GM21515 (cell line): ENCODE results near the gene SYNE1.
A peak's percentile ranks its signal among the peaks of the same experiment; 100 is the strongest.
"Not testable (repeated sequence)": the region's sequence is repeated elsewhere in the genome, so short reads cannot be mapped to it uniquely, and the experiment has no call there.

Experiments
- ATAC-seq: cut with Tn5 transposase; IDR thresholded peaks from one replicate; pipeline ENCODE4 v1.9.1; 2021; ENCODE audit not compliant: unreplicated experiment

The SYNE1 gene

DNA sequence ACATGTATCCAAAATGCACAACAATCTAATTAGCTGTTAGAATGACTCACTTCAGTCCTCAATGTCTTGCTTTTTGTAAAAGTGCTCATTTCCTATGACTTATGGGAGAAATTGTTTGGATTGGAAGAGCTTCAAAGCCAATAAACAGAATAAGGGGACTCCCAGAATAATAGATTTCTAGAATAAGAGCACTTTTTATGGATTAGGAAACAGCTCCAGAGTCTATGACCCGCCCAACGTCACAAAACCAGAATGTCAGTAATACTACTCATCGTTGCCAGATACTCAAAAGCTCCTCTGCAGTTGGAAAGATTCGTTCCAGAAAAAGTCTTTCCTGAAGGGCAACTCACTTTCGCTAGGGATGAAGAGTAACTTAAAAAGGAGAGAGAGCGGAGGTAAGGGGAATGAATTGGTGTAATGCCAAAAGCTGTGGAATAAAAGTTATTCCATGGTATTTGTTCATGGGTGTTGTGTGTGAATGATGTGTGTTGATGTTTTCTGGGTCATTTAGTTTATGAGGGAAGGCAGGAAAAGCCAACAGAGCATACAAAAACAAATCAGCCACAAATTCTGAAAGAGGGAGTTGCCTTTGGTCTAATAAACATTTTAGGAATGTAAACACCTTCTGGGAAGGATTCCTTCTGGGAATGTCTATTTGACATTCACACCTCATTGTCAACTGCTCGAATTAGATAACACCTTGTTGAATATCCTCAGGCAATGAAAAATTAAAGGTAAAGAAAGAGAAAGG is 64.6 kb downstream of the SYNE1 start:
- ATAC-seq = no peak

- ATAC-seq = no peak
These were observed 65.2 kb downstream of the SYNE1 start for GRCh38 chr6:152571943-152572337.

GRCh38 chr6:152571089-152571488 is 66.1 kb downstream of the SYNE1 start:
- ATAC-seq = no peak

DNA sequence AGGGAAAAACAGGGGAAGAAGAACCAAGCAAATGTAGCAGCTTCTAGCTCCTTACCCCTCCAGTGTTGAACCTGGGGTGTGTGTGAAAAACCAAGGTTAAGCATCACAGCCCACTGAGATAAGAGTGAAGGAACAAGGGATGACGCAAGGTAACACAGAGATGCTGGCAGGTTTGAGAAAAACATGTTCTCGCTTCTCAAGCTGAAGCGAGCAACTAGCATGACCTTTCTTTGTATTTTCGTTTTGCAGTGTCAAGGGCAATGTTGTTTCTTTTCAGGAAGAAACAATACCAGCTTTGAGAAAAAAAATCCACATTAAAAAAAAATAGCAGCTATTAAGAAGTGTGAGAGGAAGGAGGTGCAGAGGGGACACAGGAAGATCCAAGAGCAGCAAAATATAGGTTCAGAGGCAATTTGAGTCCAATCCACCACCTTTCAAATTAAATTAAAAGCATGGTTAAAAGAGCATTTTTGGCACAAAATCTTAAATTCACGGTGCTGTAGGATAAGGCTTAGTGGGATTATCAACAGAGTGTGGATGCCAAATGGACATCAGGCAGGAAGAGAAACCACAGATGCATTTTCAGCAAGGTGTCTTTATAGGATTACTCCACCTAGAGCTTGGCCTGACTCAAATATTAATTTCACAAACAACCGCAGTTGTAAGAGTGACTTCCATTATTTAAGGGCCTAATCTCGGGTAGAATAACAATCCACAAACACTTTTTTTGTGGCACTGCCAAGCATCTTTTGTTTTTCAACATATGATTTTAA is 70.9 kb downstream of the SYNE1 start:
- no peak for ATAC-seq

DNA sequence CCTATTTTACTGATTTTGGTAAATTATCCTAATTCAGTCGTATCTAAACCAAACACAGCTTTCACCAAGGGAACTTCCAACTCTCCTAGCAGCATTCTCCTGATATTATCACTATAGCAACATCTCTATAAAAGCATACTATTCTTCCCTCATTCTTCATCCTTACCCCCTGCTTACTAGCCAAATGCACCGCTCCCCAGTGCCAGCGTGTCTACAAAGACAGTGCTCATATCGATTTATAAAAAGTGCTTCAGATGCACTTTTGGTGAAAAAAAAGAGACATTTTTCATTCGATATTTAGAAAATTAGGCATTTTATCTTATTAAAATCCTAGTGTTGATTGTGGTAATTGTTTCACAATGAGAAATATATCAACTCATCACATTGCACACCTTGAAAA is 74.0 kb downstream of the SYNE1 start:
- ATAC-seq = no peak

- not testable (repeated sequence) for ATAC-seq
These were observed 78.4 kb downstream of the SYNE1 start for GRCh38 chr6:152558798-152559197.

GRCh38 chr6:152557502-152557901 is 79.7 kb downstream of the SYNE1 start:
- no peak for ATAC-seq

- ATAC-seq = no peak
These were observed 82.3 kb downstream of the SYNE1 start for GRCh38 chr6:152554851-152555250.

DNA sequence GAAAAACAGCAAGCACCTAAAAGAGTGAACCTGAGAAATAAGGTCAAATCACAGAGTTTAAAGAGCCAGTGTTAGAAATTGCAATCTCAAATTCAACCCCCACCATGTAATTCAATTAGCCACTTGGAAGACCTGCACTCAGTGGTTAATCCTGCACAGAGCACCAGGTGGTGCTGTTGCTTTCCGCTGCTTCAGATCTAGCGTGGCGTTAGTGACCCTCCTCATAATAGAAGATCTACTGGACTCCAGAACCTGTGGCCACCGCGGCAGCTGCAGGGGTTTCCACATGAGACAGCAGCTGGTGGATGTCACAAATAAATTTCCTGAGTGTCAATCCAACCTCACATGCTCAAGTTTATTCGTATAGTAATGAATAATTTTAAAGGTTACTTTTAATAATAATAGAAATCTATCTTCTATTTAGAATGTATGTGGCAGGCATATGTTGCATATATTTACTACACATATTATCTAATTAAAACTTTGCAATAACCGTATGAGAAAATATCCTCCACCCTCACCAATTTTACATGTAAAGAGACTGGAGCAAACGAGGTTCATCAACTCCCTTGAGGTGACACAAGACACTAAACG is 84.4 kb downstream of the SYNE1 start:
- ATAC-seq = peak; percentile 97

DNA sequence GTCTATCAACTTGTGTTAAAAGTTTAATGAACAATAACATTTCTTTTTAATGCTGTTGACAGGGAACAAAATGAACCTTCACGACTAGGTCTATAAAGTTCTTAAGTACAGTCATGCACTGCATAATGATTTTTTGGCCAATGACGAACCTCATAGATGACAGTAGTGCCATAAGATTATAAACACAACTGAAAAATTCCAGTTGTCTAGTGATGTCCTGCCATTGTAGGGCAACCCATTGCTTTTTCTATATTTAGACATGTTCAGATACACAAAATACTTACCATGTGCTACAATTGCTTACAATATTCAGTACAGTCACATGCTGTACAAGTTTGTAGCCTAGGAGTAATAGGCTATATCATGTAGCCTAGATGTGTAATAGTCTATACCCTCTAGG is 93.6 kb downstream of the SYNE1 start:
- no peak for ATAC-seq

DNA sequence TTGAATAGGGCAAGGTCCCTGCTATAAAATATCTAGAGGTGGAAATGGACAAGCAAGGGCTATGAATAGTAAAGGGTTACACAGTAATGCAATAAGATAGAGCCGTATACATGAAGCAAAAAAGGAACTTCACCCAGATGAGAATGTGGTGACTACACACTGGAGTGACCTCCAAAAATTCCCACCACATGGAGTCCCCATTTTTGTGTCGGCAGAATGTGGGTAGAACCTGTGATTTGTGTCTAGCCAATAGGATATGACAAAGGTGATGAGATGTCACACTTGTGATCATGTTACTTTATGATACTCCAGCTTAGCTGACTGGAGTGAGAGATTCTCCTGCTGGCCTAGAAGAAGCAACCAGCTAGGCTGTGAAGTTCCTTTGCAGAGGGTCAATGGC is 96.8 kb downstream of the SYNE1 start:
- ATAC-seq = no peak

DNA sequence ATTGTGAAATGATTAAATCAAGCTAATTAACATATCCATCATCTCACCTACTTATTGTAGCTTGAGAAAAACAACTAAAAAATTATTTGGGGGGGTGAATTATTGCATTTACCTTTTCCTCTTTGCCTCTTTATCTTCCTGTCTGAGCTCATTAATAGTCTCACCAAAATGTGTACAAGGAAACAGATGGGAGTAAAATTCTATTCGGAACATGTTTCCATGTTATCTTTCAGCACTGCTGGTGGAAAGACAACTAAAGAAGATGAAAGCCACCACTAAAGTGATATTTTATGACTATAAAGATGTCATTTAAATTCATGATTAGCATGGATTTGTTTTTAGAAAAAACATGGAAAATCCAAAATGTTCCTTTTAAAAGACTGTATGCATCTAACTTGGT is 102.6 kb downstream of the SYNE1 start:
- ATAC-seq = no peak

DNA sequence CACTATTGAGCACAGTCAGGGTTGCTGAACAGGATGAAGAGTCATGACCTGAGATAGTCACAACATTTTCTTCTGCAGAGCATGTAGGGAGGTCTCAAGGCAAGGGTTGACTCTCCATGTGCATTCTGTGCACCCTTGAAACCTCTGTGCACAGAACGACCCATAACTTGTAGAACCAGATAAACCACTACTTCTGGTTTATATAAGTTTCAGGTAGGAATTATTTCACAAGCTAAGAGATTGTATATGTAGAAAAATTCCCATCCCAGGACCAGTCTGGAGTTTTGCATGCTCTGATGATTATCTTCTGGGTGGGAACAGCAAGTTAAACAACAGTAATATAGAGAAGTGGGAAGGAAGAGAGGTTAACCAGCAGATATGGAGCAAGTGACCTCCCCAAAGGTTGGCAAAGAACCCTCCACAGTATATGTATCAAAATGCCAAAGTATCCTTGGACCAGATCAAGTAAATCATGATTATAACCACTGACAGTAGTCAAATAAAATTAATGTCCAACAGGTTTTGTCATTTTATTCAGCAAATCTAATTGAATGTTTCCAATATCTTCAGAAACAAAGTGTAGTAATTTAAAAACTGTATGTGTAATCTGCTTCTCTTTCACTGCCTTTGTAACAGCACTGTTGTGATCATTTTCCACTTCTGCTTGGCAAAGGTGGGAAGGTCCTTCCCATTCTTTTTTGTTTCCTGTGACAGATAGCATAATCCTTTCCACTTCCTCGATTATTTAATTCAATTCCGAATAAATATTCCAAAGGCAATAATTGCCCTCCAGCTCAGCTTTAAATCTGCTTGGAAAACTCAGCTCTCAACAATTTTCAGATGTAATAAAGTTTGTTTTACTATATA is 104.4 kb downstream of the SYNE1 start:
- ATAC-seq = no peak

- ATAC-seq = no peak
These were observed 105.5 kb downstream of the SYNE1 start for GRCh38 chr6:152531659-152532058.

DNA sequence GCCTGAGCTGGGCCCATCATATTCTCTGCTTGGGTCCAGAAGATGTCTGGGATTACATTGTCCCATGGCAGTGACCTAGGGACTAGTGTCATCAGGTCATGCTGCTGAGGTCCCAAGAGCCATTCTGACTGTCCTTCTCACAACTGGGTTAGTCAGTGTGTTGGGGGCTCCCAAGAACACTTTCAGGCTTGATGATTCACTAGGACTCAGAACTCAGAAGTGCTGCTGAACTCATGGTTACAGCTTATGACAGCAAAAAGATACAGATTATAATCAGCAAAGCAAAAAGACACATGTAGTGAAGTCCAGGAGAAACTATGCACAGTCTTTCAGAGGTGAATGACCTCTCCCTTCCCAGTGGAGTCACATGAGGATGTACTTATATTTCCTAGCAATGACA is 107.8 kb downstream of the SYNE1 start:
- ATAC-seq = no peak

DNA sequence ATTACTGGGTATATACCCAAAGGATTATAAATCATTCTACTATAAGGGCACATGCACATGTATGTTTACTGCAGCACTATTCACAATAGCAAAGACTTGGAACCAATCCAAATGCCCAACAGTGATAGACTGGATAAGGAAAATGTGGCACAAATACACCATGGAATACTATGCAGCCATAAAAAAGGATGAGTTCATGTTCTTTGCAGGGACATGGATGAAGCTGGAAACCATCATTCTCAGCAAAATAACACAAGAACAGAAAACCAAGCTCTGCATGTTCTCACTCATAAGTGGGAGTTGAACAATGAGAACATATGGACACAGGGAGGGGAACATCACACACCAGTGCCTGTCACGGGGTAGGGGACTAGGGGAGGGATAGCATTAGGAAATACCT is 123.0 kb downstream of the SYNE1 start:
- ATAC-seq = not testable (repeated sequence)

DNA sequence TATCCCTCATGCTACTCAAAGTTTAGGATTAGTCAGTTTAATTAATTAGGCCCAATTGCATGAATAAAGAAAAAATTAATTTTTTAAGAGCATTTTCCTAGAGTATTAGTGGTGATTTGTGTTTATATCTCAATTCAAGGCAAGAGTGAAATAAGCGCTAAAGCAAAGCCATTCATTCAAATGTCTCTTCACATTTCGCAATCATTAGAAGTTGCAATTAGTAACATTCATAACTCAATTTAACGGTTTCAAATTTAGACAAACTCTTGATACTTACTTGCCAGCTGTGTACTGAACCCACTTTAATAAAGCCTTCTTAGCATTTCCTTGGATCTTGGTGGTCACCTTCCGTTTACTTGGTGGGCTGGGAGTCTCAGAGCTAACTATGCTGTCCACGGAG is 127.2 kb downstream of the SYNE1 start:
- no peak for ATAC-seq

- ATAC-seq = no peak
These were observed 128.7 kb downstream of the SYNE1 start for GRCh38 chr6:152508477-152508876.

DNA sequence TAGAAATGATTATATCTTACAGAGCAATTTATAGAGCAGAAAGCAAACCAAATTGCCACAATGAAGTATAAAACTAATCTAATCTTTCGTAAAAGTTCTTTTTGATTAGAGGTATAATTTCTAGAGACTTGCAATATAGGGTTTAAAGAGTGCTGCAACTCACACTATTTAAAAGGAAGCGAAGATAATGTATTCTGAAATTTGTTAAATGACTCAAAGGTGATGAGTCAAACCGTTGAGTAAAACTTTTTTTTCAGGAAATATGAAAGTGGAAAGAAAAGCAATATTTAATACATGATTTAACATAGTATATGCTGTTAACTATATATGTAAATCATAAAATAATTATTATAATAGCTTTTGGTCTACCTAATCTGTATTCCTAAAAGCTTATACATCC is 133.6 kb downstream of the SYNE1 start:
- ATAC-seq = no peak

DNA sequence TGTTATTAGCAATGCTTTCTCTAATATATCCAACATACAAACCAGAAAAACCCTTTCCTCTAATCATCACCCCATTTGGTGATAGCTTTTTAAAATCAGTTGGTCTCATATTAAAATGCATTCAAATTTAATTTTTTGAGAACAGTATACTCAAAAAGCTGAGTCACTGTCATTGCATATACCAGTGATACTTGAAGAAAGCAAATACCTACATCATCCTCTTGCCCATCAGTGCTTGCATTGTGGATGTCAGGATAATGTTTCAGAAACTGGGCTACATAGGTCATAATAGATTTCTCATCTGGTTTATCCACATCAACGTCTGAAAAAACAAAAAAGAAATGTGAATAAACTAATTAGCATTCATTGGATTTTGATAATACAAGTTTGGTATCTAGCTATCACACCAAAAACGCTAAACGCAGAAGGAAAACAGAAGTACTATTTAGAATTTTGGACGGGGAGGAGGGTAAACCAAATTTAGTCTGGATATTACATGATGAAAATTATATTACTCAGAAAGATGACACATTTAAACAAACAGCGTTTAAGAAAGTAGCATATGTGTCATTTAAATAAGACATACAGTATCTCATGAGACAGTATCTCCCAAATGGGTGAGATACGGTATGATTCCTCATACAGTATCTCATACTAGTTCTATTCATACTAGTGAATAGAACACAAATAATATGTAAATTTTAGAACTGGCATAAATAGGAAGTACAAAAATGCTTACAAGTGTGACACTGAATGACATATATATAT is 134.6 kb downstream of the SYNE1 start:
- no peak for ATAC-seq
